RWPE2 (cell line): ENCODE data around the gene LZTS3.
"Not testable (repeated sequence)": the region's sequence is repeated elsewhere in the genome, so short reads cannot be mapped to it uniquely, and the experiment has no call there.

ENCODE experiments used
- ATAC-seq: fragments of 200-7000 bp; cut with Tn5 transposase; 3 replicates; pipeline ENCODE4 v1.9.1; 2021; ENCODE audit warnings: low read depth
- DNase-seq: peaks from one replicate; pipeline ENCODE4 v3.0.0-alpha.2; 2020; ENCODE audit warnings: low spot score
- H3K27ac ChIP-seq: fragments of 450-650 bp; 2 replicates; pipeline ENCODE4 v1.5.1; 2017; ENCODE audit warnings: mild to moderate bottlenecking; ENCODE audit not compliant: poor library complexity, severe bottlenecking
- H3K27me3 ChIP-seq: fragments of 250-450 bp; sonication (Bioruptor Pico); 2 replicates; pipeline ENCODE4 v1.5.1; 2021; ENCODE audit warnings: mild to moderate bottlenecking, moderate library complexity; ENCODE audit not compliant: insufficient read depth, poor library complexity, severe bottlenecking
- H3K36me3 ChIP-seq: fragments of 250-450 bp; sonication (Bioruptor Pico); 2 replicates; pipeline ENCODE4 v1.5.1; 2020; ENCODE audit warnings: low read depth, mild to moderate bottlenecking, moderate library complexity
- H3K4me1 ChIP-seq: fragments of 250-450 bp; sonication (Bioruptor Pico); 2 replicates; pipeline ENCODE4 v1.5.1; 2021; ENCODE audit warnings: mild to moderate bottlenecking, moderate library complexity; ENCODE audit not compliant: insufficient read depth, poor library complexity, severe bottlenecking
- H3K4me3 ChIP-seq: fragments of 250-450 bp; sonication (Bioruptor Pico); 2 replicates; pipeline ENCODE4 v1.5.1; 2021; ENCODE audit warnings: mild to moderate bottlenecking, moderate library complexity; ENCODE audit not compliant: severe bottlenecking
- H3K9me3 ChIP-seq: fragments of 250-450 bp; sonication (Bioruptor Pico); 2 replicates; pipeline ENCODE4 v1.5.1; 2021; ENCODE audit warnings: mild to moderate bottlenecking, moderate library complexity; ENCODE audit not compliant: severe bottlenecking
- CTCF ChIP-seq: fragments of 450-650 bp; IDR thresholded peaks from one replicate; pipeline ENCODE4 v1.5.1; 2017; ENCODE audit warnings: mild to moderate bottlenecking, moderate library complexity; ENCODE audit not compliant: poor library complexity, severe bottlenecking

The LZTS3 gene

GRCh38 chr20:3192226-3193015 is 19.1 kb upstream of the LZTS3 start:
- no peaks in the 10 kb centered on the region for H3K27me3 ChIP-seq
- no peak overlapping the region for H3K27ac ChIP-seq
- DNase-seq (no peak), ATAC-seq (no peak)
- no peaks in the 10 kb centered on the region for H3K4me1 ChIP-seq
- no peak for TF ChIP-seq CTCF
- peaks cover 70% of the 10 kb centered on the region for H3K36me3 ChIP-seq
- no peaks in the 10 kb centered on the region for H3K9me3 ChIP-seq
- H3K4me3 ChIP-seq = no peak overlapping the region

- Histone ChIP-seq H3K27me3 (no peaks in the 10 kb centered on the region), H3K27ac (no peak overlapping the region), H3K4me1 (no peaks in the 10 kb centered on the region), H3K9me3 (no peaks in the 10 kb centered on the region), H3K36me3 (peaks cover 53% of the 10 kb centered on the region), H3K4me3 (no peak overlapping the region)
- no peak for DNase-seq
- no peak for ATAC-seq
- no peak for TF ChIP-seq CTCF
Measured at GRCh38 chr20:3190681-3191111, 17.3 kb upstream of the LZTS3 start.

GRCh38 chr20:3189561-3190131 is 16.3 kb upstream of the LZTS3 start:
- Histone ChIP-seq H3K4me3 (no peak overlapping the region), H3K27me3 (no peaks in the 10 kb centered on the region), H3K4me1 (no peaks in the 10 kb centered on the region), H3K36me3 (peaks cover 42% of the 10 kb centered on the region), H3K9me3 (no peaks in the 10 kb centered on the region), H3K27ac (no peak overlapping the region)
- DNase-seq (no peak), ATAC-seq (no peak)
- no peak for TF ChIP-seq CTCF

GRCh38 chr20:3188823-3189413 is 15.6 kb upstream of the LZTS3 start:
- Histone ChIP-seq H3K36me3 (peaks cover 35% of the 10 kb centered on the region), H3K27ac (no peak overlapping the region), H3K4me3 (no peak overlapping the region)

GRCh38 chr20:3187861-3188260 is 14.5 kb upstream of the LZTS3 start:
- H3K27ac ChIP-seq, ATAC-seq, DNase-seq, H3K9me3 ChIP-seq, H3K27me3 ChIP-seq, H3K4me3 ChIP-seq, H3K4me1 ChIP-seq: not testable (repeated sequence)
- H3K36me3 ChIP-seq = peaks cover 26% of the 10 kb centered on the region

More at GRCh38 chr20:3188823-3189413, 15.6 kb upstream of the LZTS3 start:
- no peak for DNase-seq
- TF ChIP-seq CTCF = no peak
- Histone ChIP-seq H3K4me1 (no peaks in the 10 kb centered on the region), H3K27me3 (no peaks in the 10 kb centered on the region), H3K9me3 (no peaks in the 10 kb centered on the region)
- no peak; the same call in 2 of the 3 replicates for ATAC-seq
